HG03439 (cell line): ENCODE data around the gene AGAP3.
"Not testable (repeated sequence)": the region's sequence is repeated elsewhere in the genome, so short reads cannot be mapped to it uniquely, and the experiment has no call there.

Experiments used
- ATAC-seq: cut with Tn5 transposase; IDR thresholded peaks from one replicate; pipeline ENCODE4 v1.9.1; 2021; ENCODE audit warnings: mild to moderate bottlenecking, moderate library complexity; ENCODE audit not compliant: unreplicated experiment

The AGAP3 gene

DNA sequence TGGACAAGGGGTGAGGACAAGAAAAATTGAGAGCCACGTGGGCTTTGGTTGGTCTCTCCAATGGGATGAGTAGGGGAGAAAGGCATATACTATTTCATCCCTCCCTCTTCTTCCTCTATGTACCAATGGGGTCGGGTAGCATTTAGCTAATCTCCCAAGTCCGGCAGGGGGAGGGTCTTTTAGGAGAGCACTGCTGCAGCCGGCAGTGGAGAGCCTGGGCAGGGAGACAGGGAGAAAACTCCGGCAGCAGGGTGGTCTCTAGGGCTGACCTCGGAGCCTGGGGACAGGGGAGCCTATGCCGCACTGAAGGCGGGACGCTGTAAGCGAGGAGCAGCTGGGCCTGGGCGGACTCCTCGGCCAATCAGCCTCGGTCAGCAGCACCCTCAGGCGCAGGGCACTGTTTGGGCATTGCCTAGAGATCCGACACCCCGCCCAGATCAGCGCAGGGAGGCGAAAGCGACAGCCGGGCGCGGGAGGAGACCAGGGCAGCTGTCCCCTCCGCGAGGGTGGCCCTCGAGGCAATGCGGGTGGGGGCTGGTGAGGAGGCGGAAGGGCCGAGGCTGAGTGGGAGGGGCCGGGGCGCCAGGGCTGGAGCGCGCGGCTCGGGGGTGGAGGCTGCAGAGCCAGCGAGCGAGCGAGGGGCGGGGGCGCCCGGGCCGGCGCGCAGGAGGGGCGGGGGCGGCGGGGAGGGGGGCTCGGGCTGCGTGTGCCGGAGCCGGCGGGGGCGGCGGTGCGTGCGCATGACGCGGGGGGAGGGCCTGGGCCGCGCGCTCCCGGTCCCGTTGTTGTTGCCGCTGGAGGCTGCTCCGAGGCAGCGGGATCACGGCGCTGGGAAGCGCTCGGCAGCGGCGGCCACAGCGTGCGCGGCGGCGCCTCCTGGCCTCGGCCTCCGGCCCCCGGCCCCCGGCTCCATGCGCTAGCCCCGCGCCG is at the start of gene AGAP3:
TSS of gene AGAP3 (plus strand) at position 785 of the 930 bp plus-strand sequence. CDS start 267 bp downstream, outside the sequence.
- ATAC-seq = peak; percentile 42

GRCh38 chr7:151038951-151039849 is 47.1 kb upstream of the AGAP3 start:
- ATAC-seq = no peak

DNA sequence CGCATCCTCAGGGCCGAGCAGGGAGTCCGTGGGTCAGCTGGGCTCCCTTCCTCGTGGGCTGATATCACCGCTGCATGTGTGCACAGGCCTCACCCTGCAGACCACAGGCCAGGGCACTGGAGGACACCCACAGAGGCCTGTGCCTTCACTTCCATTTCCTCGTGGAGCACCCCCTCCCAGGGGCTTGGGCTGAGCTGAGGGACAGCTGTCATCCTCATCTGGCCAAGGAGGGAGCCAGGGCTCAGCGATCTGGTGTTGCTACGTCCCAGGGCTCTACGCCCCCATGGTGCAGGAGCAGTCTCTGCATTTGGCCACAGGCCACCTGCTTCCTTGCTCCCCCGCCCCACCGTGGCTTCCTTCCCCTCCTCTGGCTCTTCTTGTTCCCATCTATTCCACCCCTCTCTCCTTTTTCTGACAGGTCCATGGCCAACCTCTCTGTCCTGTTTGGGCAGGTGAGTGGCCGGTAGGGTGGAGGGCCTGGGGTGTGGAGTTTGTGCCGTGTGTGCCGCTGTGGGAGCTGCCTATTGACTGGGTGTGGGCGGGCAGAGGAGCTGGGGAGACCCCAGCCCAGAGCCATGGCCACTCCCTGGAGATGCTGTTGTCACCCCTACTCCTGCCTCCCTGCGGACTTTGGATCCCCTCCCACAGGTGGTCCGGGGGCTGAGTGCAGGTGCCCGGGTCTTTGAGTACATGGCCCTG is 46.3 kb upstream of the AGAP3 start:
- no peak for ATAC-seq

DNA sequence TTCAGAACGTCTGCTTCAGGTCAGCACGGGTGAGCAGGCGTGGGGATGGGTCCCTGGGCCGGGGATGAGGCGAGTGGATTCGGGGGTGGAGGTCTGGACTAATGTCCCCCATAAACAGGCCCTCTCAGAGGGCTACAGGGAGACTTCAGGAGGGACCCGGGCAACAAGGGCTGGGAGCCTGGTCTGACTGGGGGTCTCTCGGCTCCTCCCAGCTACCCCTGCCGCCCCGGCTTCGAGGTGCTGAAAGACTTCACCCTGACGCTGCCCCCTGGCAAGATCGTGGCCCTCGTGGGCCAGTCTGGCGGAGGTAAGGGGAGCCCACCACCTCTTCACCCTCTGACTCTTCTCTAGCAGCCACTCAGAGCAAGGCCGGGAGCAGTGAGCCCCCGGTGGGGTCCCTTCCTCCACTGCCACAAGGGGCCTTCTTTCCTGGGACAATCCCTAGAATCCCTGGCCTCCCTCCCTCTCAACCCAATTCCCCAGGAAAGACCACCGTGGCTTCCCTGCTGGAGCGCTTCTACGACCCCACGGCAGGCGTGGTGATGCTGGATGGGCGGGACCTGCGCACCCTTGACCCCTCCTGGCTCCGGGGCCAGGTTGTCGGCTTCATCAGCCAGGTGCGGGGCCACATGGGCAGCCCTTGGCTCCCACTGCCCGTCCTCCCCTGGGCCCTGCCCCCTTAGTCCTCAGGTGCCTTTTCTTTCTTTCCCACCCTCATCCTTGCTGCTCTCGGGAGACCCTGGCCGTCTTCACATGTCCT is 45.5 kb upstream of the AGAP3 start:
- ATAC-seq = no peak

DNA sequence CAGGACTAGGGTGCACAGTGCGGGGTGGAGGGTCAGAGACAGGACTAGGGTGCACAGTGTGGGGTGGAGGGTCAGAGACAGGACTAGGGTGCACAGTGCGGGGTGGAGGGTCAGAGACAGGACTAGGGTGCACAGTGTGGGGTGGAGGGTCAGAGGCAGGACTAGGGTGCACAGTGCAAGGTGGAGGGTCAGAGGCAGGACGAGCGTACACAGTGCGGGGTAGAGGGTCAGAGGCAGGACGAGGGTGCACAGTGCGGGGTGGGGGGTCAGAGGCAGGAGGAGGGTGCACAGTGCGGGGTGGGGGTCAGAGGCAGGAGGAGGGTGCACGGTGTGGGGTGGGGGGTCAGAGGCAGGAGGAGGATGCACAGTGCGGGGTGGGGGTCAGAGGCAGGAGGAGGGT is 42.8 kb upstream of the AGAP3 start:
- not testable (repeated sequence) for ATAC-seq

DNA sequence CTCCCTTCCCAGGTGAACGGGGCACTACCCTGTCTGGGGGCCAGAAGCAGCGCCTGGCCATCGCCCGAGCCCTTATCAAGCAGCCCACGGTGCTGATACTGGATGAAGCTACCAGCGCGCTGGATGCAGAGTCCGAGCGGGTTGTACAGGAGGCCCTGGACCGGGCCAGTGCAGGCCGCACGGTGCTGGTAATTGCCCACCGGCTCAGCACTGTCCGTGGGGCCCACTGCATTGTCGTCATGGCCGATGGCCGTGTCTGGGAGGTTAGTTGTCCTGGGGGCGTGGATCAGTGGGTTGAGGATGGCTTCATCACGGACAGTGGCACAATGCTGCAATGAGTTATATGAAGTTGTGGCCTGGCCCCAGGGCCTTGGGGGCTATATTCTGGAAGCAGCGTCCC is 42.3 kb upstream of the AGAP3 start:
- no peak for ATAC-seq

- ATAC-seq = no peak
Measured at GRCh38 chr7:151045262-151045661, 41.0 kb upstream of the AGAP3 start.

GRCh38 chr7:151045967-151046366 is 40.3 kb upstream of the AGAP3 start:
- no peak for ATAC-seq

GRCh38 chr7:151046603-151047573 is 39.4 kb upstream of the AGAP3 start:
- ATAC-seq = no peak

DNA sequence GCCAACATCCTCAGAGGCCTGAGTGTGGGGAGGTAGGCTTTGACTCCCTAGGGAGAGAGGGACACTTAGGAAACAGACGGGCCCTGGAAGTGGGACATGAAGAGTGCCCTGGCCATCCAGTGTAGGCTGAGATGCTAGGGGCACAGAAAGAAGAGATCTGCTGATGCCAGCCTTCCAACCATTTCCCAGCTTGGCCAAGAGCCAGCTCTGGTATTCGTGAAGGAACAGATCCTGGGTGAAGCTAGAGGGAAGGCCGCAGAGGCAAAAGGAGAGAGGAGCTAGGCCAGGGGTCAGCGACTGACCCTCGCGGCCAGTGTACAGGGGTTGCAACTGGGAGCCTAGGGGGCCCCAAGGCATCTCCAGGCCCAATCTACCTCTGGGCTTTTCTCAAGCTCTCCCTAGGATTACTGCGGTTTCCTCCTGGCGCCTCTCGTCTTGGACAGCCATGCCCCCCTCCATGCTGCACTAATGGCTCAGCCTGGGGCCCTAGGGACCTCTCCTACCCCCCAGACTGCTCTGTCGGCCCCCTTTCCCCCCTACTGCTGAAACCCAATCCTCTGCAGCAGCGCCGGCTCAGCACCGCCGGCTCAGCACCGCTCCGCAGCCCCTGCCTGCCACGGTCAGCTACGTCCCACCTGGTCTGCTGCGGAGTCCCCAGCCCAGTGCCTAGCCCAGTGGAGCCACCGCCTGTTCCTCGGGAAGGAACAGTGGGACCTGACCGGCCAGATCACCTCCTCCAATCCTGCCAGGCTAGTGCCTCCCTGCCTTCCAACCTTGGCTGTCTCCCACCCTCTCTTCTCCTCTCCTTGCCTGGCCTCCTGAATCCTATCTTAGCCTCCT is 38.1 kb upstream of the AGAP3 start, which contains the start of gene ASIC3:
TSS of gene ASIC3 (plus strand) at position 556 of the 840 bp plus-strand sequence. CDS start 355 bp downstream, outside the sequence.
- no peak for ATAC-seq

- ATAC-seq = no peak
Measured at GRCh38 chr7:151048911-151049463, 37.3 kb upstream of the AGAP3 start.

DNA sequence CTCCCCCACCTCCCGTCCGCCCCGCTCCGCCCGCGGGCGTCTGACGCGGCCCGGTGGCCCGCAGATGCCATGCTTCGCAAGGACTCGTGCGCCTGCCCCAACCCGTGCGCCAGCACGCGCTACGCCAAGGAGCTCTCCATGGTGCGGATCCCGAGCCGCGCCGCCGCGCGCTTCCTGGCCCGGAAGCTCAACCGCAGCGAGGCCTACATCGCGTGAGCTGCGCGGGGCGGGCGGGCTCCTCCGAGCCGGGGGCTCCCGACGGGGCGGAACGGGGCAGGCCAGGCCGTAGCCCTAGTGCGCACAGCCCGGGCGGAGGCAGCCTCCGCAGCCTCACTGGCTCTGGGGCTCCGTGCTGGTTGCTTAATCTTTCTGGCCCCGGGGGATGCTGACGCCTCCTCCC is 35.2 kb upstream of the AGAP3 start:
- ATAC-seq = no peak

DNA sequence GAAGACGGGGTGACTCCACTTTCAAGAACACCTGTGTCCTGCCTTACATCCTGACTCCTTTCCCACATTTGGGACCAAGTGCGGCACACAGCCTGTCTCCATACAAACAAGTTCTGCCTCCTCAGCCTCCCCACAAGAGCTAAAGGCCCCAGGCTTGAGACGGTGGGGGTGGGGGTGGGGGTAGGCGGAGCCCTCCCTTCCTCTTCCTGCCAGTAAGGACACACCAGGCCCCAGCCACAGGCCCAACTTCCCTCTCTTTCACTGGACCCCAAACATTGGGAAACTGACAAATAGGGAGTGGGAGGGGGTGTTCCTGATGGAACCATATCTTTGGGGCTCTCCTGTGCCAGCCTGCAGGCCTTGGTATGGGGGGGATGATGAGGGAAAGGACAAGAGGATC is 33.2 kb upstream of the AGAP3 start:
- ATAC-seq = no peak

DNA sequence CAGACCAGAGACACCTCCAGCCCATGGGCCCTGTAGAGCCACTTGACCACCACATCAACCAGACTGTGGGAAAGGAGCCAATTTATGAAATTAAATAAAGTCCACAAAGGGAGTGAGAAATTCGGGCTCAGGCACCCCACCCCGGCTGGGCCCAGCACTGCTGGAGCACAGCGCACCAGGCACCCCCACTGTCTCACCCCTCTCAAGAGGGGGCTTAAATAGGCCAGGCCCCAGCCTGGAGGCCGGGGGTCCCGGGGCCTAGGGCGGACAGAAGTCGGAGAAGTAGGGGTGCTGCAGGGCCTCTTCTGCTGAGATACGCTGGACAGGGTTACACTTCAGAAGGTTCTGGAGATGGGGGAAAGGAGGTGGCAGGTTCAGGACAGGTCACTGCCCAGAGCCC is 32.5 kb upstream of the AGAP3 start:
- ATAC-seq = no peak

- no peak for ATAC-seq
Measured at GRCh38 chr7:151056283-151056665, 30.0 kb upstream of the AGAP3 start.

- ATAC-seq = no peak
Measured at GRCh38 chr7:151056666-151057505, 29.4 kb upstream of the AGAP3 start.

DNA sequence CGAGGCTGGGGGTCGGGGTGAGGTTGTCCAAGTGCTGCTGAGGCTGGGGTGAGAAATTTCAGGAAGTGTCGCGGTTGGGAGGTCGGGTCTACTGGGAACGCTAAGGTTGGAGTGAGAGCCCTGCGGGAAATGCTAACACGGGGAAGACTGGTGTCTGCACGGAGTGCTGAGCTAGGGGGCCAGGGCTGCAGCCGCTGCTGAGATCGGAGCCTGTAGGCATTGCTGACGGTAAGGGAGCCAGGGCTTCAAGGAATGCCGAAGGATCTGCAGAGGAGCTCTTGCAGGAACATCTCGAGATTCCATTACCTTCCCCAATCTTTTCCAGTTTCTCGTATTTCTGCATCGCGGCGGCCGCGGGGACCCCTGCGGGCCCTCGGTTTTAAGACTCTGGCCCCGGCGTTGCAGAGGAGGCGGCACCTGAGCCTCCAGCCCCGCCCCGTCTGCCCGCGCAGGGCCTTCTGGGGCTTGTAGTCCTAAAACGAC is 28.7 kb upstream of the AGAP3 start, which contains the start of gene CDK5:
TSS of gene CDK5 (minus strand) at position 392 of the 483 bp plus-strand sequence. CDS start at position 343, 49 bp downstream.
- ATAC-seq = peak; percentile 7
